Transverse colon (tissue), 4 donors: ENCODE measurements around the gene HIPK2.

Experiments used
- EP300 ChIP-seq: sonication (generic); formaldehyde crosslinking; IDR thresholded peaks from one replicate; pipeline ENCODE4 v1.6.1; 2017; ENCODE audit warnings: antibody characterized with exemption, low read depth
- POLR2A ChIP-seq: fragments of 450-650 bp; IDR thresholded peaks from one replicate; pipeline ENCODE4 v1.6.1; 2016; ENCODE audit warnings: antibody characterized with exemption, mild to moderate bottlenecking, moderate library complexity
- POLR2AphosphoS5 ChIP-seq, 3 donors: sonication (generic); formaldehyde crosslinking; IDR thresholded peaks; one replicate each; pipeline ENCODE4 v1.6.1; 2016; ENCODE audit warnings: antibody characterized with exemption in 3 of 3
- TF ChIP-seq, protein P1 (sequence below), 5 experiments: fragments of 200-600 bp in 3 of 5; fragments of 450-650 bp in 2 of 5; sonication (generic) in 3 of 5; IDR thresholded peaks; 1 replicate in 2 of 5; 2 replicates in 3 of 5; pipeline ENCODE4 v1.5.1; 2016 to 2017; ENCODE audit warnings: antibody characterized with exemption in 5 of 5, inconsistent platforms in 3 of 5, mild to moderate bottlenecking in 2 of 5, moderate library complexity in 1 of 5

- TF ChIP-seq, protein P1, sequence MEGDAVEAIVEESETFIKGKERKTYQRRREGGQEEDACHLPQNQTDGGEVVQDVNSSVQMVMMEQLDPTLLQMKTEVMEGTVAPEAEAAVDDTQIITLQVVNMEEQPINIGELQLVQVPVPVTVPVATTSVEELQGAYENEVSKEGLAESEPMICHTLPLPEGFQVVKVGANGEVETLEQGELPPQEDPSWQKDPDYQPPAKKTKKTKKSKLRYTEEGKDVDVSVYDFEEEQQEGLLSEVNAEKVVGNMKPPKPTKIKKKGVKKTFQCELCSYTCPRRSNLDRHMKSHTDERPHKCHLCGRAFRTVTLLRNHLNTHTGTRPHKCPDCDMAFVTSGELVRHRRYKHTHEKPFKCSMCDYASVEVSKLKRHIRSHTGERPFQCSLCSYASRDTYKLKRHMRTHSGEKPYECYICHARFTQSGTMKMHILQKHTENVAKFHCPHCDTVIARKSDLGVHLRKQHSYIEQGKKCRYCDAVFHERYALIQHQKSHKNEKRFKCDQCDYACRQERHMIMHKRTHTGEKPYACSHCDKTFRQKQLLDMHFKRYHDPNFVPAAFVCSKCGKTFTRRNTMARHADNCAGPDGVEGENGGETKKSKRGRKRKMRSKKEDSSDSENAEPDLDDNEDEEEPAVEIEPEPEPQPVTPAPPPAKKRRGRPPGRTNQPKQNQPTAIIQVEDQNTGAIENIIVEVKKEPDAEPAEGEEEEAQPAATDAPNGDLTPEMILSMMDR (IDR thresholded peaks at IDR 0.05), result no peak
- TF ChIP-seq POLR2A (no peak), POLR2AphosphoS5 (IDR thresholded peaks at IDR 0.05) (no peak), EP300 (no peak)
Measured at GRCh38 chr7:139741239-139741638, 36.6 kb downstream of the HIPK2 start.
